GM13977 (cell line): Measurements from ENCODE around the gene CSMD2.

Experiments
- DNase-seq: peaks from one replicate; pipeline ENCODE4 v3.0.0; 2012; ENCODE audit warnings: low spot score
- in situ Hi-C: fragments of 300-500 bp; cut with MboI; formaldehyde crosslinking; loops from one replicate; pipeline ENCODE4 v1.12.0; 2022; ENCODE audit warnings: low sequenced_read_pairs, low pct_unique_long_range_greater_than_20kb, mixed read lengths, inconsistent platforms; ENCODE audit not compliant: unreplicated experiment
- TF ChIP-seq, protein P1 (sequence below): IDR thresholded peaks from 2 replicates; pipeline ENCODE4 v1.5.1; 2012; ENCODE audit warnings: mild to moderate bottlenecking, control low read depth; ENCODE audit not compliant: insufficient read depth; ENCODE audit errors: extremely low read depth, missing control alignments

Gene CSMD2

DNA sequence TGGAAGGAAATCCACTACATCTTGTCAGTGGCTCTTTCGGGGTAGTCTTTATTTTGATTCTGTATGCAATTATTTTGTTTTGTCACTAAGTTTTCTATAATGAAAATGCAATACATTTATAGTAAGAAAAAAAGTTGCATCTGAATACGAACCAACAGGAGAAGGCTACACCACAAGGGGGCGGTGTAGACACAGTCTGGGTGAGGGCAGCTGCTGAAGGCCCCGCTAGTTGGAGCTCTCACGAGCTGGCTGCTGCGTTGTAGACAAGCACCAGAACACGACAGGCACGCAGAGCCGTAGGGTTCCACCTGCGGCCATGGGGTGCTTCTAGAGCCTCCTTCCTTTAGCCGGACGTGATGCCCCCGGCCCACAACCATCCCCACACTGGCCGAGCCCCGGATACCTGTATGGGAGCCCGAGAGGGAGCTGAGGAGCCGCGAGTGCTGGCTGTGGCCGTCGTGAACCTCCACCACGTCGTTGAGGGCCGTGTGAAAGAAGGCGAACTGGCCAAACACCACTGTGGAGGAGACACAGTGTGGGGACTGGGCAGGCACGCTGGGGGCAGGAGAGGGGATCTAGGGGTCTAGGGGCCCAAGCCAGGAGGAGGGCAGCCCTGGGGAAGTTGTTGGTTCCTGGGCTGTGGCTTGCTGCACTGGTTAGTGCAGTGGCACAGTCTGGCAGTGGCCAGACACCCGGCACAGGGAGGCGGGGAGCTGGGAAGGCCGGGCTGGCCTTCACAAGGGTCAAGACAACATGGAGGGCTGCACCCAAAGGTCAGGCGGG, 531.8 kb downstream of the CSMD2 start:
- peak; percentile 83 for DNase-seq
- in situ Hi-C loops, result no loop called here
- TF ChIP-seq, protein P1, sequence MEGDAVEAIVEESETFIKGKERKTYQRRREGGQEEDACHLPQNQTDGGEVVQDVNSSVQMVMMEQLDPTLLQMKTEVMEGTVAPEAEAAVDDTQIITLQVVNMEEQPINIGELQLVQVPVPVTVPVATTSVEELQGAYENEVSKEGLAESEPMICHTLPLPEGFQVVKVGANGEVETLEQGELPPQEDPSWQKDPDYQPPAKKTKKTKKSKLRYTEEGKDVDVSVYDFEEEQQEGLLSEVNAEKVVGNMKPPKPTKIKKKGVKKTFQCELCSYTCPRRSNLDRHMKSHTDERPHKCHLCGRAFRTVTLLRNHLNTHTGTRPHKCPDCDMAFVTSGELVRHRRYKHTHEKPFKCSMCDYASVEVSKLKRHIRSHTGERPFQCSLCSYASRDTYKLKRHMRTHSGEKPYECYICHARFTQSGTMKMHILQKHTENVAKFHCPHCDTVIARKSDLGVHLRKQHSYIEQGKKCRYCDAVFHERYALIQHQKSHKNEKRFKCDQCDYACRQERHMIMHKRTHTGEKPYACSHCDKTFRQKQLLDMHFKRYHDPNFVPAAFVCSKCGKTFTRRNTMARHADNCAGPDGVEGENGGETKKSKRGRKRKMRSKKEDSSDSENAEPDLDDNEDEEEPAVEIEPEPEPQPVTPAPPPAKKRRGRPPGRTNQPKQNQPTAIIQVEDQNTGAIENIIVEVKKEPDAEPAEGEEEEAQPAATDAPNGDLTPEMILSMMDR, result peak; percentile 97

DNA sequence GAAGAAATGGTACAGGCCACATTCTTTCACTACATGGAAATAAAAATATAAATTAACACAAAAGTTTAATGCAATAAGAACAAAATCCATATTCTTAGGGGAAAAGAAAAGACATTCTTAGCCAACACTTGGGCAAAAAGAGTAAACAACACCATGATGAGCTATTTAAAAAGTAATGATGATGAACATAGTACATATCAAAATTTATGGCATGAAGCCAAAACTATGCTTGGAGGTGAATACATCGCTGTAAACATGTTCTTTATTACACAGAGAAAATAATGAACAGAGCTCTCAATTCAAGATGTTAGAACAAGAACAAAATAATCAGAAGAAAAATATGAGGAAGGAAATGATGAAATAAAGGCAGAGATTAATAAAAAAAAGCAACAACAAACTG, 534.3 kb downstream of the CSMD2 start:
- DNase-seq, result no peak
- in situ Hi-C loops, result no loop called here
- TF ChIP-seq, protein P1, result no peak

DNA sequence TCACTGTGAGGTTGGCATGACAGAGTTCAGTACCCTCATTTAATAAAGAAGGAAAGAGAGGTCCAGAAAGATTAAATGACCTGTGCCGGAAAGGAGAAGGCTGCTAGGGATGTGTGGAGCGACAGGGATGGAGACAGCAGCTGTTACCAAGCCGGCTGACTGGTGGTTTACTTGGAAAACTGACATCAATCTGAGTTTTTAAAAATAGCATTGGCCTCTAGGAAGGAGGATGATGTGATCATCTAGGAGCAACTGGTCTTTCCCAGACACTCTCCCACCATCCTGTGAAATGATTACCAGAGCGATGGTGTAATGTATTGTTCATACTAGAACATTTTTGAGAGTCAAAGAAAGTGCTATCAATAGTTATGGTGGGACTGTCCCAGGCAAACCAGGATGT, 538.2 kb downstream of the CSMD2 start:
- TF ChIP-seq, protein P1, result no peak
- DNase-seq, result no peak
- in situ Hi-C loops, result no loop called here

DNA sequence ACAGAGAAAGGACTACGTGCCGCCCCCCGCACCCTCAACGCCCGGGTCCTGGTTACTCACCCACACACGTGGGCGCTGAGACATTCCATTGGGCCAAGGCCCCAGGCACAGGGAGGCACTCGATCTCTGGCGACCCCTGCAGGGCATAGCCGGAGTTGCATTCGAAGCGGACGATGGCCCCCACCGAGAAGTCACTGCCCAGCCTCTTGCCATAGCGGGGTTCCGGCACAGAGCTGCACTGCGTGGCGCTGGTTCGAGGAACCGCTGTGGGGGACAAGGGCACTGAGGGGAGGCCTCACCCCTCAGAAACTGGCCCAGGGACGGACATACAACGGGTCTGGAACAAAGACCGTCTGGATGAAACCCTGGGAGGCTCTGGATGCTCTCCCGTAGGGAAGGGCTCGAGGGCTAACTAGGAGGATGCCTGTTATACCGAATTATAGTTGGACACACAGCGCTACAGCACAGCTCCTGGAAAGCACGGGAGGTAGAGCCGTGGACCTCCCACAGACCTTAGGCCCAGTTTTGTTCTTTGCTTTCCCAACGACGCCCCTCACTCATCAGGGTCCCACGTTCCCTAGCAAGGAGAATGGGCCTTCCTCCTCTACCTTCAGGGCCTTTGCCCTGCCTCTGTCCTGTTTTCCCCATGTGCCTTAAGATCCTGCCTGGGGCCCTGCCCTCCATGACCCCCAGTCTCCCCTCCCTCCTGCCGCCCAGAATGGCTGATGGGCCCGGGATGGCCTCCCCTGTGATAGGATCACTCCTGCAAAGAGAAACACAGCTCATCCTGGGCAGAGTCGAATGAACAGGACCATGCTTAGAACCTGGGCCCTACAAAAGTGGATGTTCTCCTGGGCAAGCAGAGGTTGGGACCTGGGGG, 539.8 kb downstream of the CSMD2 start:
- in situ Hi-C loops, result no loop called here
- TF ChIP-seq, protein P1, result peak; percentile 54
- no peak for DNase-seq

DNA sequence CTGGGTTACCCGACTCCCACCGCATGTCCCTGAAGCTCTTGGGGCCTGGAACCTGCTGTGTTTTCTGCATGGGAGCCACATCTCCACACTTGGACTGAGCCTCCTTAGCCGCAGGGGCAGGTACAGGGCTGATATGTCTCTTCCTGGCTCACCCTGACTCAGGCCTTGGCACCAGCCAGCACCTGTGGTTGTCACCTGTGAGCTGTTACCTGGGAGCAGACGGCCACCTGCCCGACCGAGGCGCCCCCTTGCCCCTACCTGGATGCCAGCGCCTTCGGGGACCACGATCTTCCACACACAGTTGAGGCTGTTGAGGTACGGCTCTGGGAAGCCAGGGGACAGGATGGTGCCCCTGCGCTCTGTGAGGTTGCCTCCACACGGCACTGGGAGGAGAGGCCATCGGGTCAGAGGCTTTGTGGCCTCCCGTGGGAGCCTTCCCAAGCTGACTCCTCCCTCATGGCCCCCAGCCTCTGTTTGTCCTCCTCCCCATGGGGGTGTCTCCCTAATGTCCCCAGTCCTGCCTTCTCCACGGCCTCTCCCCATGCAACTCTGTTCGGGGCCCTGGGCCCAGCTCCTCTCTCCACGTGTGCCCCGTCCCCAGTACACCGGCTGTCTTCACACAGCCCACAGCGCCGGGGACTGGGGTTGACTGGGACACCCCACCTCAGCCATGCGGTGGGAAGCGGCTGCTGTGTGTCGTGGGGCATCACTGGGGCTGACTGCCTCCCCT, 540.6 kb downstream of the CSMD2 start:
- no peak for DNase-seq
- in situ Hi-C loops, result no loop called here
- TF ChIP-seq, protein P1, result no peak

DNA sequence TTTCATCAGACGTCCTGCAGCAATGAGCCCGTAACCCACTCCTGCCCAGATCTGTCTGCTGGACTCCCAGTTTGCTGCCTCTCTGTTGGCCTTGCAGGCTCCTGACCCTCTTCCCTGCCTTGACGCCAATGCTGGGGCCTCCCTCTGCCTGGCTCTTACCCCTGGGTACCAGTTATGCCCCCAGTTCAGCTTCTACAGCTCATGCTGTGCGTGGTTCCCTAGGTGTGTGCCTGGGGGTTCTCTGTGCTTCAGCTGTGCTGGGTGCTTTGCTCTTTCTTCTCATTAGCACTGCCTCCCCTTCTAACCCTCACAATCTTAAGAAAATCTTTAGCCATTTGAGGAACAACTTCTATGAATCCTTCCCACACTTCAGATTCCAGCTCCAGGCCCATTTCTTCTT, 541.2 kb downstream of the CSMD2 start:
- in situ Hi-C loops, result no loop called here
- no peak for DNase-seq
- TF ChIP-seq, protein P1, result no peak
